GM12891 (cell line): ENCODE results near the gene RAD9A.

Experiments used
- POLR2A ChIP-seq: IDR thresholded peaks from 2 replicates; pipeline ENCODE4 v1.6.1; 2011; ENCODE audit warnings: low read depth, low read length, control low read depth
- POLR2AphosphoS5 ChIP-seq: IDR thresholded peaks from 2 replicates; pipeline ENCODE4 v1.6.1; 2011; ENCODE audit warnings: low read depth, low read length, control low read depth
- POU2F2 ChIP-seq: IDR thresholded peaks from 2 replicates; pipeline ENCODE4 v1.6.1; 2011; ENCODE audit warnings: low read depth, mild to moderate bottlenecking, control low read depth, low read length, moderate library complexity
- SPI1 ChIP-seq: IDR thresholded peaks from 2 replicates; pipeline ENCODE4 v1.6.1; 2011; ENCODE audit warnings: low read depth, low read length, control low read depth
- TAF1 ChIP-seq: IDR thresholded peaks from 2 replicates; pipeline ENCODE4 v1.6.1; 2011; ENCODE audit warnings: low read depth, low read length, control low read depth

DNA sequence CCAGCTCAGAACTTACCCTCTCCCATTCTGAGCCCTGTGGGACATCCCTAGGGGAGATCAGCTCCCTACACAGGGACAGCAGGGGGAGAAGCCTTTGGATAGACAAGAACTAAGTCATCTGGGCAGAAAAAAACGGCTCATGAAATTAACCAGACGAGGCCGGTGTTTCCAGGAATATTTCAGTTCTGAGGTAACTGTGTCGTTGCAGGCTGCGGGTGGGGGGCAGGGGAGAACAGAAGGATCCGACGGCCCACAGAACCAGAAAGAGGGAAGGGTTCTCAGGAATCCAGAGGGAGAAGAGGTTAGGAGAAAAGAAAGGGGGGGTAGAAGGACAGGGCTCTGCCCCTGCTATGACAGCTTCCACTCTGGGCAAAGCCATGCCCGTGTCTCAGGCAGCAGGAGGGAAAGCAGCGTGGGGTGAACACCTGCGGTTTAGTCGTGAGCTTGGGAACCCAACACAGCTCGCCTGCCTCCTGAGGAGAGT lies 21.9 kb upstream of the RAD9A start:
- TF ChIP-seq POLR2A (no peak), POLR2AphosphoS5 (no peak), TAF1 (no peak), SPI1 (no peak), POU2F2 (no peak)
